Activated T-helper 1 cell treated with anti-CD3 and anti-CD28 coated beads, Interleukin-12 subunit alpha, Interleukin-12 subunit beta, Interleukin-2, Interleukin-4 antibody, amounts not matched to agents 30 ng/mL and 10 ng/mL and 1 ng/mL, durations not matched to agents 14 hours and 24 hours and 36 hours (primary cell): ENCODE measurements around the gene OXCT2. TPM values are rescaled to one million over a fixed set of nuclear protein-coding genes. Genes with fewer than 3 reads are reported as not detected.

Experiments used
- DNase-seq: peaks from one replicate; pipeline ENCODE4 v3.0.0; 2021; ENCODE audit warnings: low spot score
- H3K27ac Mint-ChIP-seq: one replicate; pipeline ENCODE4 v1.8.0; 2021; ENCODE audit warnings: mild to moderate bottlenecking, mixed read lengths
- H3K27me3 Mint-ChIP-seq: one replicate; pipeline ENCODE4 v1.8.0; 2022; ENCODE audit warnings: mild to moderate bottlenecking, moderate library complexity, mixed read lengths; ENCODE audit not compliant: insufficient read depth
- H3K36me3 Mint-ChIP-seq: one replicate; pipeline ENCODE4 v1.8.0; 2021; ENCODE audit warnings: low read depth, mixed read lengths
- H3K4me1 Mint-ChIP-seq: one replicate; pipeline ENCODE4 v1.8.0; 2021; ENCODE audit warnings: low read depth, mixed read lengths
- H3K4me3 Mint-ChIP-seq: one replicate; pipeline ENCODE4 v1.8.0; 2021; ENCODE audit warnings: mild to moderate bottlenecking, moderate library complexity, mixed read lengths
- H3K9me3 Mint-ChIP-seq: one replicate; pipeline ENCODE4 v1.8.0; 2021; ENCODE audit warnings: mixed read lengths
- intact Hi-C: fragments of 100-400 bp; cut with micrococcal nuclease; formaldehyde crosslinking; loops from one replicate; pipeline ENCODE4 v1.15.1; 2024
- total RNA-seq: library from RNA; stranded (reverse); gene quantifications from 2 replicates; pipeline ENCODE4 v1.2.3, GENCODE V29; 2022

Gene OXCT2
- total RNA-seq, 1 donor from 2014 or later: 1.6 TPM

GRCh38 chr1:39754906-39755504 lies 16.1 kb downstream of the OXCT2 start:
- Mint-ChIP-seq H3K9me3 (no peaks in the 10 kb centered on the region), H3K4me3 (no peak overlapping the region), H3K4me1 (no peaks in the 10 kb centered on the region), H3K36me3 (peaks cover 37% of the 10 kb centered on the region), H3K27ac (no peak overlapping the region), H3K27me3 (no peaks in the 10 kb centered on the region)
- intact Hi-C loops: no loop called here
- DNase-seq: no peak

GRCh38 chr1:39754026-39754570 lies 17.1 kb downstream of the OXCT2 start:
- no peak for DNase-seq
- no peaks in the 10 kb centered on the region for H3K4me1 Mint-ChIP-seq
- no peak overlapping the region for H3K4me3 Mint-ChIP-seq
- no peaks in the 10 kb centered on the region for H3K27me3 Mint-ChIP-seq
- H3K27ac Mint-ChIP-seq: no peak overlapping the region
- H3K36me3 Mint-ChIP-seq: peaks cover 44% of the 10 kb centered on the region
- H3K9me3 Mint-ChIP-seq: no peaks in the 10 kb centered on the region
- intact Hi-C loops: no loop called here

GRCh38 chr1:39753132-39754025 lies 17.8 kb downstream of the OXCT2 start:
- H3K36me3 Mint-ChIP-seq: peaks cover 46% of the 10 kb centered on the region
- H3K4me1 Mint-ChIP-seq: no peaks in the 10 kb centered on the region
- no peaks in the 10 kb centered on the region for H3K9me3 Mint-ChIP-seq
- H3K4me3 Mint-ChIP-seq: no peak overlapping the region
- intact Hi-C loops: no loop called here
- H3K27ac Mint-ChIP-seq: no peak overlapping the region
- no peaks in the 10 kb centered on the region for H3K27me3 Mint-ChIP-seq
- no peak for DNase-seq

GRCh38 chr1:39752703-39753102 lies 18.4 kb downstream of the OXCT2 start:
- no peaks in the 10 kb centered on the region for H3K9me3 Mint-ChIP-seq
- no peaks in the 10 kb centered on the region for H3K4me1 Mint-ChIP-seq
- H3K27ac Mint-ChIP-seq: no peak overlapping the region
- H3K4me3 Mint-ChIP-seq: no peak overlapping the region
- intact Hi-C loops: no loop called here
- H3K27me3 Mint-ChIP-seq: no peaks in the 10 kb centered on the region
- DNase-seq: no peak
- H3K36me3 Mint-ChIP-seq: peaks cover 48% of the 10 kb centered on the region

GRCh38 chr1:39751595-39751994 lies 19.6 kb downstream of the OXCT2 start:
- no peak for DNase-seq
- Mint-ChIP-seq H3K9me3 (no peaks in the 10 kb centered on the region), H3K4me1 (peaks cover 4% of the 10 kb centered on the region), H3K36me3 (peaks cover 49% of the 10 kb centered on the region), H3K27me3 (no peaks in the 10 kb centered on the region), H3K27ac (no peak overlapping the region), H3K4me3 (no peak overlapping the region)
- intact Hi-C loops: no loop called here

- Mint-ChIP-seq H3K27ac (peak overlapping the region; percentile 24), H3K27me3 (no peaks in the 10 kb centered on the region), H3K36me3 (peaks cover 62% of the 10 kb centered on the region), H3K9me3 (no peaks in the 10 kb centered on the region), H3K4me3 (no peak overlapping the region), H3K4me1 (peaks cover 32% of the 10 kb centered on the region)
- intact Hi-C loops: no loop called here
- DNase-seq: no peak
Observed at GRCh38 chr1:39745016-39745670, 26.0 kb downstream of the OXCT2 start.

- DNase-seq: peak; percentile 83
- peaks cover 6% of the 10 kb centered on the region for H3K9me3 Mint-ChIP-seq
- intact Hi-C loops: loop anchor here (1.0 to 5.0 kb wide), 5 partner anchors 46 to 304 kb away; partner anchors contain the start of genes CAP1, HPCAL4 and PABPC4
- H3K4me1 Mint-ChIP-seq: peaks cover 67% of the 10 kb centered on the region
- H3K36me3 Mint-ChIP-seq: peaks cover 28% of the 10 kb centered on the region
- no peaks in the 10 kb centered on the region for H3K27me3 Mint-ChIP-seq
- H3K4me3 Mint-ChIP-seq: peak within 1 kb of the TSS; percentile 96
- peak within 1 kb of the TSS; percentile 93 for H3K27ac Mint-ChIP-seq
Observed at GRCh38 chr1:39738622-39739366, 32.4 kb downstream of the OXCT2 start, which contains the start of gene PPIE. PPIE (plus strand) TSS chr1:39738882; CDS start chr1:39738901, 19 bp downstream.

GRCh38 chr1:39737546-39738169 lies 33.5 kb downstream of the OXCT2 start:
- Mint-ChIP-seq H3K27ac (peak overlapping the region; percentile 64), H3K4me1 (peaks cover 71% of the 10 kb centered on the region)

GRCh38 chr1:39735731-39736130 lies 35.4 kb downstream of the OXCT2 start:
- Mint-ChIP-seq H3K9me3 (peaks cover 6% of the 10 kb centered on the region), H3K27me3 (peaks cover 4% of the 10 kb centered on the region), H3K36me3 (peaks cover 12% of the 10 kb centered on the region), H3K4me1 (peaks cover 53% of the 10 kb centered on the region), H3K27ac (peak overlapping the region; percentile 60), H3K4me3 (no peak overlapping the region)
- intact Hi-C loops: loop anchor here (5.0 kb wide), 2 partner anchors 43 to 307 kb away; partner anchors contain the start of genes CAP1 and HPCAL4
- DNase-seq: no peak

More at GRCh38 chr1:39737546-39738169, 33.5 kb downstream of the OXCT2 start:
- Mint-ChIP-seq H3K27me3 (peaks cover 3% of the 10 kb centered on the region), H3K36me3 (peaks cover 25% of the 10 kb centered on the region), H3K4me3 (peak overlapping the region; percentile 40), H3K9me3 (peaks cover 6% of the 10 kb centered on the region)
- intact Hi-C loops: loop anchor here (1.0 to 5.0 kb wide), 5 partner anchors 45 to 305 kb away; partner anchors contain the start of genes CAP1, HPCAL4 and PABPC4
- DNase-seq: no peak

- DNase-seq: no peak
- intact Hi-C loops: no loop called here
- H3K4me3 Mint-ChIP-seq: no peak overlapping the region
- peaks cover 9% of the 10 kb centered on the region for H3K27me3 Mint-ChIP-seq
- H3K36me3 Mint-ChIP-seq: peaks cover 5% of the 10 kb centered on the region
- H3K4me1 Mint-ChIP-seq: peaks cover 45% of the 10 kb centered on the region
- peak overlapping the region; percentile 48 for H3K27ac Mint-ChIP-seq
- H3K9me3 Mint-ChIP-seq: peaks cover 6% of the 10 kb centered on the region
Observed at GRCh38 chr1:39733161-39733560, 38.0 kb downstream of the OXCT2 start.

- Mint-ChIP-seq H3K27me3 (peaks cover 10% of the 10 kb centered on the region), H3K36me3 (peaks cover 5% of the 10 kb centered on the region), H3K4me1 (peaks cover 46% of the 10 kb centered on the region), H3K27ac (no peak overlapping the region), H3K4me3 (no peak overlapping the region), H3K9me3 (peaks cover 6% of the 10 kb centered on the region)
- intact Hi-C loops: no loop called here
- DNase-seq: no peak
Observed at GRCh38 chr1:39732730-39733129, 38.4 kb downstream of the OXCT2 start.
